Urinary bladder (tissue), 4 donors: ENCODE measurements around the gene LAMC3. TPM values are rescaled to one million over a fixed set of nuclear protein-coding genes. Genes with fewer than 3 reads are reported as not detected.

Source experiments
- DNase-seq: peaks from one replicate; pipeline ENCODE4 v3.0.0-alpha.2; 2015; ENCODE audit errors: extremely low spot score
- H3K27ac ChIP-seq: one replicate; pipeline ENCODE4 v1.5.1; 2013; ENCODE audit warnings: low read depth, mild to moderate bottlenecking, moderate library complexity
- H3K36me3 ChIP-seq: one replicate; pipeline ENCODE4 v1.6.1; 2013; ENCODE audit warnings: mild to moderate bottlenecking, moderate library complexity; ENCODE audit not compliant: insufficient read depth
- H3K4me1 ChIP-seq: one replicate; pipeline ENCODE4 v1.6.1; 2013; ENCODE audit warnings: mild to moderate bottlenecking, moderate library complexity; ENCODE audit not compliant: insufficient read depth
- H3K4me3 ChIP-seq: one replicate; pipeline ENCODE4 v1.5.1; 2013; ENCODE audit warnings: low read depth, low read length
- WGBS: extraction: QIAGEN DNeasy Blood & Tissue Kit; methylation state at CpG from one replicate; pipeline ENCODE4 v1.1.7; 2013; 5-methylcytosine and 5-hydroxymethylcytosine counted together
- polyA plus RNA-seq: library from polyadenylated mRNA; stranded (reverse); fragments of 200-250 nt; gene quantifications from one replicate; pipeline ENCODE4 v1.2.3, GENCODE V29; 2013
- total RNA-seq: library from RNA; depleted of rRNA; stranded (reverse); fragments of >200 nt; gene quantifications from one replicate; pipeline ENCODE4 v1.2.3, GENCODE V29; 2014
- donor health status: healthy with polysubstance abuse.
- donor health status: healthy.

LAMC3 gene
- total and polyA plus RNA-seq, 2 donors = 12.2 to 37.1 TPM

GRCh38 chr9:131037335-131038255, 28.6 kb downstream of the LAMC3 start:
- no peak for DNase-seq
- Histone ChIP-seq H3K4me3 (no peak overlapping the region), H3K27ac (peak overlapping the region; percentile 48), H3K36me3 (no peaks in the 10 kb centered on the region), H3K4me1 (no peaks in the 10 kb centered on the region)
- WGBS = 44% methylated on average over 26 of the region's 26 CpGs

- H3K36me3 ChIP-seq = no peaks in the 10 kb centered on the region
- no peak overlapping the region for H3K4me3 ChIP-seq
- WGBS = 91% methylated on average over 19 of the region's 19 CpGs
- H3K4me1 ChIP-seq = no peaks in the 10 kb centered on the region
- no peak overlapping the region for H3K27ac ChIP-seq
- no peak for DNase-seq
Measured at GRCh38 chr9:131038256-131039128, 29.5 kb downstream of the LAMC3 start.

- Histone ChIP-seq H3K36me3 (no peaks in the 10 kb centered on the region), H3K27ac (no peak overlapping the region), H3K4me1 (no peaks in the 10 kb centered on the region), H3K4me3 (no peak overlapping the region)
- no peak for DNase-seq
- 88% methylated on average over 18 of the region's 18 CpGs for WGBS
Measured at GRCh38 chr9:131039129-131039954, 30.4 kb downstream of the LAMC3 start.

- no peak for DNase-seq
- Histone ChIP-seq H3K4me1 (no peaks in the 10 kb centered on the region), H3K36me3 (no peaks in the 10 kb centered on the region), H3K27ac (no peak overlapping the region), H3K4me3 (no peak overlapping the region)
Measured at GRCh38 chr9:131042666-131043065, 33.7 kb downstream of the LAMC3 start.

- Histone ChIP-seq H3K36me3 (no peaks in the 10 kb centered on the region), H3K27ac (no peak overlapping the region), H3K4me3 (no peak overlapping the region), H3K4me1 (no peaks in the 10 kb centered on the region)
- 48% methylated on average over 2 of the region's 2 CpGs for WGBS
- DNase-seq = no peak
Measured at GRCh38 chr9:131043087-131043486, 34.1 kb downstream of the LAMC3 start.

- no peak overlapping the region for H3K4me3 ChIP-seq
- no peak for DNase-seq
- H3K36me3 ChIP-seq = no peaks in the 10 kb centered on the region
- 67% methylated on average over 6 of the region's 6 CpGs for WGBS
- no peak overlapping the region for H3K27ac ChIP-seq
- no peaks in the 10 kb centered on the region for H3K4me1 ChIP-seq
Measured at GRCh38 chr9:131043646-131044045, 34.7 kb downstream of the LAMC3 start.

GRCh38 chr9:131045300-131046092, 36.5 kb downstream of the LAMC3 start:
- no peak overlapping the region for H3K4me3 ChIP-seq
- no peak for DNase-seq
- H3K27ac ChIP-seq = no peak overlapping the region
- WGBS = 79% methylated on average over 16 of the region's 16 CpGs
- H3K36me3 ChIP-seq = no peaks in the 10 kb centered on the region
- no peaks in the 10 kb centered on the region for H3K4me1 ChIP-seq

GRCh38 chr9:131046093-131046380, 37.1 kb downstream of the LAMC3 start:
- WGBS = 95% methylated on average over 3 of the region's 3 CpGs
- H3K36me3 ChIP-seq = no peaks in the 10 kb centered on the region
- DNase-seq = no peak

GRCh38 chr9:131046581-131047202, 37.7 kb downstream of the LAMC3 start:
- WGBS = 16% methylated on average over 34 of the region's 35 CpGs
- H3K36me3 ChIP-seq = no peaks in the 10 kb centered on the region
- no peak overlapping the region for H3K4me3 ChIP-seq
- DNase-seq = no peak
- H3K4me1 ChIP-seq = no peaks in the 10 kb centered on the region
- H3K27ac ChIP-seq = no peak overlapping the region

More at GRCh38 chr9:131046093-131046380, 37.1 kb downstream of the LAMC3 start:
- Histone ChIP-seq H3K27ac (no peak overlapping the region), H3K4me3 (no peak overlapping the region), H3K4me1 (no peaks in the 10 kb centered on the region)

GRCh38 chr9:131048332-131048731, 39.4 kb downstream of the LAMC3 start:
- Histone ChIP-seq H3K4me3 (no peak overlapping the region), H3K27ac (no peak overlapping the region), H3K4me1 (no peaks in the 10 kb centered on the region), H3K36me3 (no peaks in the 10 kb centered on the region)
- DNase-seq = no peak
- whole genome bisulfite sequencing = 49% methylated on average over 6 of the region's 6 CpGs

- 95% methylated on average over 8 of the region's 8 CpGs for WGBS
- H3K36me3 ChIP-seq = no peaks in the 10 kb centered on the region
- H3K4me3 ChIP-seq = no peak overlapping the region
- H3K27ac ChIP-seq = no peak overlapping the region
- no peaks in the 10 kb centered on the region for H3K4me1 ChIP-seq
- no peak for DNase-seq
Measured at GRCh38 chr9:131048820-131049219, 39.8 kb downstream of the LAMC3 start.

- no peak overlapping the region for H3K27ac ChIP-seq
- WGBS = 76% methylated on average over 21 of the region's 21 CpGs
- DNase-seq = no peak
- H3K4me3 ChIP-seq = no peak overlapping the region
- H3K36me3 ChIP-seq = no peaks in the 10 kb centered on the region
- H3K4me1 ChIP-seq = no peaks in the 10 kb centered on the region
Measured at GRCh38 chr9:131049829-131050715, 41.1 kb downstream of the LAMC3 start.
